HG02885 (cell line): Measurements from ENCODE around the gene TRIO.

ENCODE experiments used
- ATAC-seq: cut with Tn5 transposase; IDR thresholded peaks from one replicate; pipeline ENCODE4 v1.9.1; 2021; ENCODE audit warnings: mild to moderate bottlenecking; ENCODE audit not compliant: unreplicated experiment, poor library complexity

TRIO gene

GRCh38 chr5:14145435-14146334 lies 2.5 kb downstream of the TRIO start:
- no peak for ATAC-seq

- ATAC-seq: no peak
These were observed 3.6 kb downstream of the TRIO start for GRCh38 chr5:14146725-14147124.

DNA sequence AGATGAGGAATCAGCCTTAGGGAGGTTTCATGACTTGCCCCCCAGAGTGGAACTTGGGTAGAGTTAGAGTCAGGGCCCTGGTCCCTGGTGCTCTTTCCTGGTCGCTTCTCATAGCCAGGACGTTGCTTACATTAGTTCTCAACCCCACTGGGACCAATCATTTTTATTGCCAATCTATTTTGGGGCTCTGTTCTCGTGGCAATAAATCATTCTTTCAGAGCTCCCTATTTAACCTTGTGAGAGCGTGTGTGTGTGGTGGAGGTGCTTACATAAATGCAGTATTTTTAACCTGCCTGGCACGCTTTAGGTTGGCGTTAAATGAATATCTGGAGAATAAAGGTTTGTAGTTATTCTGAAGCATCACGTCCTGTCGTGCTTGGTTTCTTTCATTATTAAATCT lies 4.1 kb downstream of the TRIO start:
- ATAC-seq: no peak

GRCh38 chr5:14148483-14148882 lies 5.3 kb downstream of the TRIO start:
- no peak for ATAC-seq

- ATAC-seq: no peak
These were observed 5.9 kb downstream of the TRIO start for GRCh38 chr5:14148890-14149671.

- ATAC-seq: no peak
These were observed 6.6 kb downstream of the TRIO start for GRCh38 chr5:14149672-14150274.

GRCh38 chr5:14151416-14151815 lies 8.3 kb downstream of the TRIO start:
- no peak for ATAC-seq

- no peak for ATAC-seq
These were observed 10.1 kb downstream of the TRIO start for GRCh38 chr5:14153071-14153864.

DNA sequence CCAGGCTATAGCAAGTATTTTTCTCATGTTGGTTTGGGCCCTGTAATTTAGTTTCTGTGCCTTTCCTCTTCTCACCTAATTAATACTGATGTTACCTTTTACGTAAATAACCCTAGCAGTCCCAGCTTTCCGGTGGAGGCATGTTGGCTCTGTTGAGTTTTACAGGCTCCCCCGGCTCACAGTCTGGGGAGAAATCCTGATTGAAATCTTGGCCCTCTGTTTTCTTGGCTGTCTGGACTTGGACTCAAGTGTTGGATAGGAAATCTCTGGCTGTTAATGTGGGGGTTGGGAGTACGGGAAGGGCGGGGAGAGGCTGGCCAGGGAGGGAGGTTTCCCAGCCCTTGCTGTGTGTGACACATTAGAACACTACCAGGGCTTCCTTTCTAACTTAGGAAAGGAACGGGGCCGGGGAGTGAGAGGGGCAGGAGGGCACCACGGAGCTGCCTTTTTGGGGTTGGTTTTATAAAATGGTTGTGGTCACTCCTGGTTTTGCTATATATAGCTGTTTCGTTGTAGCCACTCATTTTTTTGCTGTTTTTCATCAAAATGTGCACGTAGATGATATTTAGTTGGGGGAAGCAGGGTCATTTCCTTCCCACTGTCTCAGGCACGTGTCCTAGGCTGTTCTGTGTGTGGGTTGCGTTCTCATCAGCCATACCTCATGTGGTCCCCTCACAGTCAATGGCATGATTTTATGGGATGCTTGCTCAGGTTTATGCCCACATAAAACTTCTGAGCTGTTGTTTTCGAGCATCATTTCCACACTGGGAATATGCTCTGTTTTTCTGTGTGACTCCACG lies 11.0 kb downstream of the TRIO start:
- peak; percentile 33 for ATAC-seq

- ATAC-seq: peak; percentile 74
These were observed 11.9 kb downstream of the TRIO start for GRCh38 chr5:14155075-14155474.

DNA sequence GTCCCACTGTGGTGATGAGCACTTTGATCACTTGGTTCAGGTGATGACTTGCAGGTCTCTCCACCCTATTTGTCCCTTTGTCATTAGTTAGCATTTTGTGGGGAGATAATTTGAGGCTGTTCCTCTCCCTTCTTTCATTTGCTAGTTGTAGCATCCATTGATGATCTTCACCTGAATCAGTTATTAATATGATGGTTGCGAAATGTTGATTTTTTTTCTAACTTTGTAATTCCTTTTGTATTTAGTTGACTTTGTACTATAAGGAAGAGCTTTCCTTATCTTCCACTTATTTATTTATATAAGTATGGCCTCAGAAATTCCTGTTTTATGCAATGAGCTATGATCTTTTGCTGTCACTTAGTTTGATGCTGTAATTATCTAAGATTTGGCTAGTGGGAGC lies 12.6 kb downstream of the TRIO start:
- ATAC-seq: no peak

DNA sequence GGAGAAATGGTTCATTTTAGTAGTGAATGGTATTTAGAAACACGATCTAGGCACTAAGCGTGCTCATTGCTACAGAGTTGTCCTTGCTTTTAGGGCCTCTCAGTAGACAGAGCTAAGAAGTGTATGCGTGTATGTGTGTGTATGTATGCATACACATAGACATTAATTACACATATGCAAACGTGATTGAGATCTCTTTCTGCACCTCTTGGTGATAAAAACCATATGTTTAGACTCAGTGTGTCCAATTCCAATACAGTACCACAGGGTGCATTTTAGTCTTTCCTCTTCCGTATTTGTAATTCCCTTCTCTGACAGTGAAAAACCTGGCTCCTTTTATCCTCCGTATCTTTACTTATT lies 13.1 kb downstream of the TRIO start:
- no peak for ATAC-seq

GRCh38 chr5:14156650-14157492 lies 13.7 kb downstream of the TRIO start:
- peak; percentile 66 for ATAC-seq

GRCh38 chr5:14157493-14157782 lies 14.3 kb downstream of the TRIO start:
- no peak for ATAC-seq

- no peak for ATAC-seq
These were observed 15.9 kb downstream of the TRIO start for GRCh38 chr5:14158890-14159666.

GRCh38 chr5:14161825-14162556 lies 18.8 kb downstream of the TRIO start:
- no peak for ATAC-seq
